ENCODE results near the gene CADM1. TPM values are rescaled to one million over a fixed set of nuclear protein-coding genes. Genes with fewer than 3 reads are reported as not detected.

CADM1 gene
- total RNA-seq, 1 experiment from 2014 or later: 0.79 TPM

GRCh38 chr11:115503886-115504275 is 334 bp downstream of the CADM1 start:
- no peaks in the 10 kb centered on the region for H3K27me3 ChIP-seq (ENCODE audit: insufficient read depth, low read length)

More at GRCh38 chr11:115503886-115504275, 334 bp downstream of the CADM1 start:
- peaks cover 0 to 4% of the 10 kb centered on the region in 2 experiments; a peak in 2 of 4 replicates for H3K9me3 ChIP-seq (ENCODE audit: control insufficient read depth in 1 of 2, insufficient read depth in 1 of 2, low read depth in 1 of 2, low read length in 2 of 2)
- DNase-seq (ENCODE audit: low read depth, low spot score) (no peak), ATAC-seq (no peak)
- H3K36me3 ChIP-seq (ENCODE audit: control insufficient read depth in 1 of 2, insufficient read depth in 2 of 2, low read length in 2 of 2): no peaks in the 10 kb centered on the region
- no peaks in the 10 kb centered on the region; the same call in 1 of the 2 replicates for H4K20me1 ChIP-seq (ENCODE audit: insufficient read depth)
- no peaks in the 10 kb centered on the region for H3K9me2 ChIP-seq (ENCODE audit: insufficient read depth)
- no peak overlapping the region for H2AFZ ChIP-seq (ENCODE audit: low read depth, low read length, poor library complexity, severe bottlenecking)
- H3K27ac ChIP-seq (ENCODE audit: low read depth, low read length): no peak overlapping the region
- no TSS peak for BruUV-seq (replicated peaks)
- no peak for TF ChIP-seq ZNF274 (IDR thresholded peaks at IDR 0.05; ENCODE audit: low read depth, low read length)
- no peak for TF ChIP-seq ZBTB33 (IDR thresholded peaks at IDR 0.05; ENCODE audit: extremely low read depth, insufficient replicate concordance, low read length)
- no peak for TF ChIP-seq YY1 (IDR thresholded peaks at IDR 0.05; ENCODE audit: extremely low read depth, insufficient replicate concordance, low read depth, low read length)
- TF ChIP-seq SP1 (IDR thresholded peaks at IDR 0.05; ENCODE audit: low read depth): no peak
- no peak for TF ChIP-seq CBX3 (IDR thresholded peaks at IDR 0.05; ENCODE audit: low read depth)
- TF ChIP-seq ELF1 (IDR thresholded peaks at IDR 0.05; ENCODE audit: borderline replicate concordance, low read depth): no peak
- TF ChIP-seq RAD21 (IDR thresholded peaks at IDR 0.05; ENCODE audit: low read depth): no peak
- no peak for TF ChIP-seq SRF (IDR thresholded peaks at IDR 0.05; ENCODE audit: low read depth)
- TF ChIP-seq POLR2AphosphoS5 (IDR thresholded peaks at IDR 0.05; ENCODE audit: low read depth, low read length): no peak
- TF ChIP-seq CEBPB (IDR thresholded peaks at IDR 0.05; ENCODE audit: low read depth): no peak
- no peak for TF ChIP-seq TCF7L2 (IDR thresholded peaks at IDR 0.05; ENCODE audit: borderline replicate concordance, extremely low read depth, insufficient read depth, insufficient read length)
- no peak for TF ChIP-seq EZH2 (IDR thresholded peaks at IDR 0.05)
- TF ChIP-seq FOSL1 (IDR thresholded peaks at IDR 0.05; ENCODE audit: low read depth): no peak
- RAD21 ChIA-PET (ENCODE audit: low non-redundant PET in 1 of 2, low total read pairs in 2 of 2, uncharacterized antibody in 2 of 2, unreplicated experiment in 2 of 2): no interaction called here
- H3K4me1 ChIP-seq (ENCODE audit: control insufficient read depth in 1 of 2, insufficient read depth in 2 of 2, low read length in 2 of 2): no peaks in the 10 kb centered on the region
- H3K79me2 ChIP-seq (ENCODE audit: insufficient read depth, low read length): no peaks in the 10 kb centered on the region
- intact Hi-C loops (cut with micrococcal nuclease): no loop called here
- no peak overlapping the region for H3K4me2 ChIP-seq (ENCODE audit: low read length)
- POLR2A ChIA-PET: no interaction called here
- H3K4me3 ChIP-seq (replicated peaks in 1 of 2; ENCODE audit: low read depth in 1 of 2, low read length in 2 of 2): no peak overlapping the region
- no peak overlapping the region for H3K9ac ChIP-seq (ENCODE audit: low read length)
- CTCF ChIA-PET: no interaction called here

All from HCT116 (cell line).